ENCODE data around the gene KRTAP8-1. TPM values are rescaled to one million over a fixed set of nuclear protein-coding genes. Genes with fewer than 3 reads are reported as not detected.
A peak's percentile ranks its signal among the peaks of the same experiment; 100 is the strongest.

KRTAP8-1 gene
- total RNA-seq, 4 donors from 2014 or later = not detected

DNA sequence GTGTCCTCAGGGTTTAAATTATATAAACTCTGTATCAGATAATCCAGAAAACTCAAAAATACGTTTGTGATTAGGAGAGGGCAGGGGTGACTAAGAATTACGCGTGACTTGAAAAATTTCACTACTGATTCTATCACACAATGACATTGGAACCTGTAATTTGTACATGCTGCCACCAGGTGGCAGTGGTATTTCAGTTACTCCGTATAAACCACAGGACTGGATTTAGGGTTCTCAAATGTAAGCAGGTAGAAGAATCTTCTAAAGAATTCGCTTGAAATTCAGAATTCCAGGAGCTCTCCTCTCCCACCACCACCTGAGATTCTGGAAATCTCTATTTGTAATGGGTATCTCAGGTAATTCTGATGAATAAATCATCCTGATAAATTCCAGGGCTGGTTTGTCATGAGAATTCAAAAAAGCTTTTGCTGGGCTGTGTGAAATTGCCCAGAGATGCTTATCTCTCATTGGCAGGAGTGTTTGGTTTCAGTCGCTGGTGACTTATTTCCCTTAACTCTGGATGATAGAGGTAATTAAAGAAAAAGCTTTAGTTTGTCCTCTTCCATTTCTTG, 18.2 kb upstream of the KRTAP8-1 start:
- Histone ChIP-seq H3K4me3 (no peak overlapping the region), H3K36me3 (no peaks in the 10 kb centered on the region), H3K27ac (no peak overlapping the region), H3K4me1 (no peaks in the 10 kb centered on the region), H3K9me3 (peaks cover 0 to 17% (median 0%) of the 10 kb centered on the region in 4 donors), H3K27me3 (no peaks in the 10 kb centered on the region)
- no peak for TF ChIP-seq POLR2A (IDR thresholded peaks at IDR 0.05)
- TF ChIP-seq, protein P1, sequence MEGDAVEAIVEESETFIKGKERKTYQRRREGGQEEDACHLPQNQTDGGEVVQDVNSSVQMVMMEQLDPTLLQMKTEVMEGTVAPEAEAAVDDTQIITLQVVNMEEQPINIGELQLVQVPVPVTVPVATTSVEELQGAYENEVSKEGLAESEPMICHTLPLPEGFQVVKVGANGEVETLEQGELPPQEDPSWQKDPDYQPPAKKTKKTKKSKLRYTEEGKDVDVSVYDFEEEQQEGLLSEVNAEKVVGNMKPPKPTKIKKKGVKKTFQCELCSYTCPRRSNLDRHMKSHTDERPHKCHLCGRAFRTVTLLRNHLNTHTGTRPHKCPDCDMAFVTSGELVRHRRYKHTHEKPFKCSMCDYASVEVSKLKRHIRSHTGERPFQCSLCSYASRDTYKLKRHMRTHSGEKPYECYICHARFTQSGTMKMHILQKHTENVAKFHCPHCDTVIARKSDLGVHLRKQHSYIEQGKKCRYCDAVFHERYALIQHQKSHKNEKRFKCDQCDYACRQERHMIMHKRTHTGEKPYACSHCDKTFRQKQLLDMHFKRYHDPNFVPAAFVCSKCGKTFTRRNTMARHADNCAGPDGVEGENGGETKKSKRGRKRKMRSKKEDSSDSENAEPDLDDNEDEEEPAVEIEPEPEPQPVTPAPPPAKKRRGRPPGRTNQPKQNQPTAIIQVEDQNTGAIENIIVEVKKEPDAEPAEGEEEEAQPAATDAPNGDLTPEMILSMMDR (IDR thresholded peaks at IDR 0.05) = peak in 1 of 5 experiments; percentile 19
- 42 to 46% methylated on average over 6 of the region's 6 CpGs for WGBS, 2 donors
- no peak for DNase-seq (ENCODE audit: low spot score in 2 of 2)

GRCh38 chr21:30829659-30830058, 16.6 kb upstream of the KRTAP8-1 start, which contains the start of gene KRTAP7-1:
Gene KRTAP7-1 (minus strand): TSS chr21:30829759. CDS start chr21:30829698, 61 bp downstream.
- 80 to 83% methylated on average over 4 of the region's 4 CpGs for WGBS, 2 donors
- H3K9me3 ChIP-seq = peaks cover 0 to 17% (median 0%) of the 10 kb centered on the region in 4 donors
- no peaks in the 10 kb centered on the region for H3K4me1 ChIP-seq
- no peak within 1 kb of the TSS for H3K27ac ChIP-seq
- DNase-seq (ENCODE audit: low spot score in 2 of 2) = no peak
- no peak for TF ChIP-seq POLR2A (IDR thresholded peaks at IDR 0.05)
- TF ChIP-seq, protein P1 (IDR thresholded peaks at IDR 0.05) = no peak
- TF ChIP-seq EP300 (IDR thresholded peaks at IDR 0.05) = no peak
- H3K4me3 ChIP-seq = no peak within 1 kb of the TSS
- H3K36me3 ChIP-seq = no peaks in the 10 kb centered on the region
- no peaks in the 10 kb centered on the region for H3K27me3 ChIP-seq

DNA sequence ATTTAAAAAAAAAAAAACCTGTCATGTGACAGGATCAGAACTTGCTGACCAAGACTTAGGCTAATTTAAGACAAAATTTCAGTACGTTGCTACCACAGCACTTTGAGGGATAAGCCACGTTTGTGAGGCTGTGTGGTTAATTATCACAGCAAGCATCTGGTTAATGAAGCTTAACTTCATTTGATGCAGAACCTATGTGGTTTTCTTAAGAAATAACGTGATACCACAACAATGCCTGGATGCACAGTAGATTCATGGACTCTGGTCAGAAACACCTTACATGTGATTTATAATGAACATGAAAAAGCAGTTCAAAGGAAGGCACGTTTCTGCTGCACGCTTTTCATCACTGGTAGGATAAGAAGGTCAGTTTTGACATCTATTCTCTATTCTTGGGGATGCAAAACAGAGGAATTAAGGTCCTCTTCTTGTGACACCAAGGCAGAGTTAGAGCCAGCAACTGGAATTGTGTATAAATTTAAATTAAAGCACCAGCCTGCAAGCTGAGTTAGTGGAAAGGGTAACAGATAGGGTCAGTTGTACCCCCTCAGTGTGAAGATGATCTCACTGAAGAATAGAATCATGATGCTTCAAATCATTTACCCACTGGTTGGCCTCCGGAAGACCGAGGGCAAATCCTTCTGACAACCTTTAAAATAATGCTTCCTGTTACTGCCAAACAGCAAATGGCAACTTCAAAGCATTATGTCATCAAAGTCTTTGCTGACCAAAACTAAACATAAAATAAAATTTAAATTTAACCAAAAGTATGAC, 6.0 kb upstream of the KRTAP8-1 start:
- no peaks in the 10 kb centered on the region for H3K36me3 ChIP-seq
- H3K4me1 ChIP-seq = no peaks in the 10 kb centered on the region
- 56 to 61% methylated on average over 7 of the region's 7 CpGs for whole genome bisulfite sequencing, 2 donors
- DNase-seq (ENCODE audit: low spot score in 2 of 2) = no peak
- H3K27ac ChIP-seq = no peak overlapping the region
- no peaks in the 10 kb centered on the region for H3K27me3 ChIP-seq
- TF ChIP-seq, protein P1 (IDR thresholded peaks at IDR 0.05) = no peak
- no peak for TF ChIP-seq EP300 (IDR thresholded peaks at IDR 0.05)
- TF ChIP-seq POLR2A (IDR thresholded peaks at IDR 0.05) = no peak
- no peaks in the 10 kb centered on the region for H3K9me3 ChIP-seq
- no peak overlapping the region for H3K4me3 ChIP-seq

- no peak for TF ChIP-seq EP300 (IDR thresholded peaks at IDR 0.05)
- no peak for TF ChIP-seq POLR2A (IDR thresholded peaks at IDR 0.05)
- TF ChIP-seq, protein P1 (IDR thresholded peaks at IDR 0.05) = no peak
- H3K27me3 ChIP-seq = no peaks in the 10 kb centered on the region
- no peaks in the 10 kb centered on the region for H3K36me3 ChIP-seq
- H3K9me3 ChIP-seq = no peaks in the 10 kb centered on the region
- WGBS, 2 donors = 94 to 96% methylated on average over 1 of the region's 1 CpG
- no peak overlapping the region for H3K27ac ChIP-seq
- DNase-seq (ENCODE audit: low spot score in 2 of 2) = no peak
- no peak overlapping the region for H3K4me3 ChIP-seq
- no peaks in the 10 kb centered on the region for H3K4me1 ChIP-seq
These were observed 12.5 kb downstream of the KRTAP8-1 start for GRCh38 chr21:30800605-30801004.

All from tibial nerve (tissue), 4 donors.